Lower leg skin (tissue), 4 donors: ENCODE results near the gene MDGA2. TPM values are rescaled to one million over a fixed set of nuclear protein-coding genes. Genes with fewer than 3 reads are reported as not detected.
A peak's percentile ranks its signal among the peaks of the same experiment; 100 is the strongest.
"Not testable (repeated sequence)": the region's sequence is repeated elsewhere in the genome, so short reads cannot be mapped to it uniquely, and the experiment has no call there.

Source experiments
- DNase-seq, 2 donors: peaks; one replicate each; pipeline ENCODE4 v3.0.0-alpha.2; 2019; ENCODE audit warnings: low spot score in 2 of 2
- H3K4me3 ChIP-seq: fragments of 200-600 bp; sonication (generic); 2 replicates; pipeline ENCODE4 v1.5.1; 2017; ENCODE audit warnings: mild to moderate bottlenecking, low read depth; ENCODE audit not compliant: poor library complexity, severe bottlenecking
- CTCF ChIP-seq, 3 donors: fragments of 450-650 bp; IDR thresholded peaks; one replicate each; pipeline ENCODE4 v1.5.1; 2016; ENCODE audit warnings: antibody characterized with exemption in 3 of 3, mild to moderate bottlenecking in 3 of 3, moderate library complexity in 2 of 3
- POLR2A ChIP-seq, 2 donors: fragments of 450-650 bp; IDR thresholded peaks; one replicate each; pipeline ENCODE4 v1.6.1; 2016 to 2017; ENCODE audit warnings: antibody characterized with exemption in 2 of 2, mild to moderate bottlenecking in 1 of 2, moderate library complexity in 1 of 2
- WGBS, 2 donors: methylation state at CpG; one replicate each; pipeline ENCODE4 v1.1.5; 2018; 5-methylcytosine and 5-hydroxymethylcytosine counted together
- intact Hi-C: fragments of 100-400 bp; cut with DNase I; formaldehyde crosslinking; loops from one replicate; pipeline ENCODE4 v1.15.0; 2023; ENCODE audit warnings: low total_unique reads
- total RNA-seq, 4 donors: library from RNA; depleted of rRNA; stranded (reverse); fragments of >200 nt; gene quantifications; one replicate each; pipeline ENCODE4 v1.1.0, GENCODE V29; 2016

The MDGA2 gene
- total RNA-seq, 4 donors from 2014 or later = 0.15 to 0.78 (median 0.24) TPM

- WGBS, 2 donors = 71 to 74% methylated on average over 4 of the region's 4 CpGs
- no peak overlapping the region for H3K4me3 ChIP-seq
- no peak for DNase-seq
- TF ChIP-seq CTCF (IDR thresholded peaks at IDR 0.05) = no peak
- TF ChIP-seq POLR2A (IDR thresholded peaks at IDR 0.05) = no peak
- intact Hi-C loops = no loop called here
These were observed 422.6 kb downstream of the MDGA2 start for GRCh38 chr14:47252802-47253201.

DNA sequence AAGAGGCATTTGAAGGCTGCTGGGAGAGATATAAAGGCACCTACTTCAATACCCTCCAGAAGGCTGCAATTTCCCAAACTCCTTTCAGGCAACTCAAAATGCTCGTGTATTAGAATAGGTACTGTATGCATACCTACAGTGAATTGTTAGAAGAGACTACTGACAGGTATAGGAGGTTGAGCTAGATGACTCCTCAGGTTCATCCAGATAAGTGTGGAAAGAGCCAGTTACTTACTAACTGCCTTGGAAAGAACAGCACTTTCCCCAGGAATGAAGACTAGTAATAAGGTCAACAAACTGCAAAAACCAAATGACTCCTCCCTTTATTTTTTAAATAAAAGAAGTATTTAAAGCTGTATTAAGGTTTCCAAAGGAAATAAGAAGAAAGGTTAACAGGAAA, 429.0 kb downstream of the MDGA2 start:
- no peak overlapping the region for H3K4me3 ChIP-seq
- no peak for DNase-seq
- intact Hi-C loops = no loop called here
- 59 to 80% methylated on average over 1 of the region's 1 CpG for WGBS, 2 donors
- no peak for TF ChIP-seq POLR2A (IDR thresholded peaks at IDR 0.05)
- no peak for TF ChIP-seq CTCF (IDR thresholded peaks at IDR 0.05)

- intact Hi-C loops = not testable (repeated sequence)
These were observed 432.8 kb downstream of the MDGA2 start for GRCh38 chr14:47242579-47242978.

DNA sequence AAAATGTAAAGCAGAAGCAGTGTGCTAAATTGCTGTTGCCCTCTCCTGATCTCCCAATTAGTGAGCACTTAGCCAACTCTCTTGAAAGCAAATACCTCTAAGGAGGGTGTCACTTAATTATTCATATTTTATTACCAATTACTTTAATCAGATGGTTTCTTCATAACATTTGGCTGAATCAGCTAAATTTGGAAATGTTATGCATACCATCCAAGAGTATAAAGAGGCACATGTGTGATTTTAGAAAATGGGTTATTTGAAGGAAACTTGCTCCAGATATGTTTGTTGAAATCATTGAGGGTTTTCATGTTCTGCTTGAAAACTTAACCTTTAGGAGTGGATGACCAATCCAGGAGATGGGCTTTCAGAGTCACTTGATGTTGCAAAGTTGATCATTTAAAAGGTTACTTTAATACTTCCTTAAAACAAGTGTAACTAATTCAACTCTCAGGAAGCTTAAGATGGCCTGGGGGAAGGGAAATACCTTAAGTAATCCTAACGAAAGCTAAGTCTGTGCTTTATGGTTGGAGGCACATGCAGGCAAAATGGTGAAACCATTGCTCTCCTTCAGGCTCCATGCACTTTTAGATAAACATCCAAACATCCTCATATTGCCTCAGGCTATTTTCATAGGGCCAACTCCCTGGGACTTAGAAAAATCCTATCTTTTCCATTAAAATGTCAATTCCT, 434.5 kb downstream of the MDGA2 start:
- WGBS, 2 donors = 32 to 42% methylated on average over 1 of the region's 1 CpG
- H3K4me3 ChIP-seq = no peak overlapping the region
- DNase-seq = no peak
- intact Hi-C loops = no loop called here
- TF ChIP-seq POLR2A (IDR thresholded peaks at IDR 0.05) = no peak

More at GRCh38 chr14:47242579-47242978, 432.8 kb downstream of the MDGA2 start:
- WGBS, 2 donors = 60 to 76% methylated on average over 2 to 5 of the region's 18 CpGs
- not testable (repeated sequence) for H3K4me3 ChIP-seq, DNase-seq

- no peak for DNase-seq
- no peak for TF ChIP-seq CTCF (IDR thresholded peaks at IDR 0.05)
- WGBS, 2 donors = 65 to 68% methylated on average over 3 of the region's 3 CpGs
- H3K4me3 ChIP-seq = no peak overlapping the region
- intact Hi-C loops = no loop called here
These were observed 439.8 kb downstream of the MDGA2 start for GRCh38 chr14:47235619-47236018.

GRCh38 chr14:47226877-47227520, 448.4 kb downstream of the MDGA2 start:
- no peak for TF ChIP-seq POLR2A (IDR thresholded peaks at IDR 0.05)
- no peak for TF ChIP-seq CTCF (IDR thresholded peaks at IDR 0.05)
- DNase-seq = peak in 1 of 2 donors; percentile 16
- 41 to 49% methylated on average over 5 of the region's 5 CpGs for WGBS, 2 donors
- no peak overlapping the region for H3K4me3 ChIP-seq
- intact Hi-C loops = no loop called here

- H3K4me3 ChIP-seq = no peak overlapping the region
- intact Hi-C loops = no loop called here
- 84 to 85% methylated on average over 4 of the region's 4 CpGs for WGBS, 2 donors
- no peak for TF ChIP-seq CTCF (IDR thresholded peaks at IDR 0.05)
- no peak for TF ChIP-seq POLR2A (IDR thresholded peaks at IDR 0.05)
- no peak for DNase-seq
These were observed 451.7 kb downstream of the MDGA2 start for GRCh38 chr14:47223656-47224055.
